ENCODE data around the gene HOXA6.

Gene HOXA6

GRCh38 chr7:27162561-27163287 is 15.2 kb upstream of the HOXA6 start:
- DNase-seq (ENCODE audit: low read depth, low spot score): no peak

DNA sequence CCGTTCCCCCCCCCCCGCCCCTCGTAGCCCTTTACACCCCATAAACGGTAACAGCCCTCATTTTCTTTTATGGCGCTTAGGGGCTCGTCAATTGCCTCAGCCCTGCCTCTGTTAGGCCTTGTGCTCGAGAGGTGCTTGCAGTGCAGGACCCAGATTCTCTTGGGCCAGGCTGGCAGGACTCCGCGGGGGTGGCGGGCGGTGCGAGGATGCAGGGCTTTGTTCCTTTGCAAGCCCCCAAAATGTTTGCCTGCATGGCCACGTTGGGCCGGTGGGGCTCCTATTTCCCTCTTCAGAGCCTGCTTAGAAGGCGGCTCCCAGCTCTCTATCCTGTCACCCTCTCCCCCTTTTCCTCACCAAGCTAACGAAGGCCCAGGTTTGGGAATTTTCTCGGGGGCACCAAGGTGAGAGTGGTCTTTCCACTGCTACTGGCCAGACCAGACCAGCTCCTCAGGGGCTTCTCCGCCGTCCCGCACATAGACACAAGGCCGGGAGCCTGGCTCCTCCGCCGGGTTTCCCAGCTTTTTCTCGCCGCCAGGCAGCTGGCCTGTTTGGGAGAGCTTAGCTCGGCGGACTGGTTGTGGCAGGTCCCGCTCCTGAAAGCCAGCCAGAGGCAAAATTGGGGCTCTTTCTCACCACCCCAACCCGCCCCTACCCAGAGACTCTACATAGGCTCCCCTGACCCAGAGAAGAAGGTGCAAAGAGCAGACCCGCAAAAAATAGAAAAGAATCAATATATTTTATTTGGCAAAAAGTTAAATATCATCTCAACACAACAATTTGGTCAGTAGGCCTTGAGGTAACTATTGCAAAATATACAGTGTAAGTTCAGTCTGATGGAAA is 14.4 kb upstream of the HOXA6 start:
- no peak for DNase-seq (ENCODE audit: low read depth, low spot score)

GRCh38 chr7:27161214-27161720 is 13.7 kb upstream of the HOXA6 start:
- no peak for DNase-seq (ENCODE audit: low read depth, low spot score)

GRCh38 chr7:27160546-27161213 is 13.1 kb upstream of the HOXA6 start:
- peak; percentile 87 for DNase-seq (ENCODE audit: low read depth, low spot score)

GRCh38 chr7:27160145-27160545 is 12.6 kb upstream of the HOXA6 start:
- no peak for DNase-seq (ENCODE audit: low read depth, low spot score)

- DNase-seq (ENCODE audit: low read depth, low spot score): no peak
These were observed 11.9 kb upstream of the HOXA6 start for GRCh38 chr7:27159266-27160144.

GRCh38 chr7:27158436-27159265 is 11.1 kb upstream of the HOXA6 start:
- no peak for DNase-seq (ENCODE audit: low read depth, low spot score)

DNA sequence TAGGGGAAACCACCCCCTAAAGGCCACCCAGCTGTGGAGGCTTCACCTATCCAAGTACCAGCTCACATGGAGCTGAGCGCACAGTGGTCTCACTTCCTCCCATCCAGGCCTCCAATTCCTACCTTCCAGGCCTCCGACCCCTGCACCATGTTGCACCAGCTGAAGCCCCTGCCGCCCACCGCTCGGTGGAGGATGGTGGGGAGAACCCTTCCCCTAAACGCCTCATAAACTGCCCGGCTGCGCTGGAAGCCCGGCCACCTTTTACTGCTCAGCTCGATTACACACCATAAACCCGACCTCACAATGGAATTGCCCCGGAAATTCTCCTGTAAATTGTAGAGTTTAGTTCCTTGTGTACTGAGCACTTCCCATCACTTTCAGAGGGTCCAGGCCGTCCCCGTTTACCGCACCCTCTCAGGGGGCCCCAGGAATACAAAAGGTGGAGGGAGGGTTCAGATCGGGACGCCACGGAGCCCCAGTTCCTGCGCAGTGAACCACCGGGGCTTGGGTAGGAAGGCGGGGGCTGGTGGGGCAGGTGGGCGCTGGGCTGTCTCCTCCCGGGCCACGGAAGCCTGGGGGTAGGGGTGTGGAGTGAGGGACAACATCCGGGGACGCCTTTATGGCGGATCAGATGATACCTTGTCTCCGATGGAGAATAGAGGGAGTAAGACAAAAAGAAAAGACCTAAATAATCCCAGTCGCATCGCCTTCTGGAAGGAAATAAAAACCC is 10.3 kb upstream of the HOXA6 start:
- DNase-seq (ENCODE audit: low read depth, low spot score): no peak

GRCh38 chr7:27156916-27157701 is 9.5 kb upstream of the HOXA6 start:
- no peak for DNase-seq (ENCODE audit: low read depth, low spot score)

DNA sequence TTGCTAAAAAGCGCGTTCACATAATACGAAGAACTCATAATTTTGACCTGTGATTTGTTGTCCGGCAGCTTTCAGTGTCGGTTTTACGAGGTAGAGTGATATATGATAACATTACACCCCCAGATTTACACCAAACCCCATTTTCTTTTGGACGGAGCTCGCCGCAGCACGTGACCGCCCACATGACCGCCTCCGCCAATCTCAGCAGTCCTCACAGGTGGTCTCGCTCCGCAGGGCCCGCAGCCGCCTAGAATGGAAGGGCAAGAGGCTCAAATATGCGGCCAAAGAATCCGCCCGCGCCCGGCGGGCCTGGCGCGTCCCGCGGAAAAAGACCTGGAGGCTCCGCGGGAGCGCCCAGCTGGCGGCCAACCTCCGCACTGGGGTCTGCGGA is 8.9 kb upstream of the HOXA6 start, which contains the start of gene HOXA7:
TSS of gene HOXA7 (minus strand) at position 168 of the 391 bp plus-strand sequence. CDS start at position 38, 130 bp downstream.
- DNase-seq (ENCODE audit: low read depth, low spot score): no peak

DNA sequence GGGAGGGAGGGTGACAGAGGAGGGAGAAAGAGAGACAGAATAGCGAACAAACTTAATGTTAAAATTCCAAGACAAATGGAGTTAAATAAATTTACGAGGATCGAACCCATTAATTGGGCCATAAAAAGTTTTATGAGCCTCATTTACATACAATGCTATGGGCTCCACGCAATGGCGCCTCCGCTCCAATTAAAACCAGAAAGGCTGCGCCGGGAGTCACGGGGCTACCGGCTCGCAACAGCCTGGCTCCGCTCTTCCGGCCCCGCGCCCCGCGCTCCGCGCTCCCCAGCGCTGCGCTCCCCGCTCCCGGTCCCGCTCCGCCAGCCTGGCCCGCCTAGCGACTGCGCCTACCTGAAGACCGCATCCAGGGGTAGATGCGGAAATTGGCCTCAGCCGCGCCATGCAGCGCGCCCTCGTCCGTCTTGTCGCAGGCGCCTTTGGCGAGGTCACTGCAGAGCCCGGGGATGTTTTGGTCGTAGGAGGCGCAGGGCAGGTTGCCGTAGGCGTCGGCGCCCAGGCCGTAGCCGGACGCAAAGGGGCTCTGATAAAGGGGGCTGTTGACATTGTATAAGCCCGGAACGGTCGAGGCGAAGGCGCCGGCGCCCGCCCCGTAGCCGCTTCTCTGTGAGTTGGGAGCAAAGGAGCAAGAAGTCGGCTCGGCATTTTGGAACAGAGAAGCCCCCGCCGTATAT is 8.4 kb upstream of the HOXA6 start:
- DNase-seq (ENCODE audit: low read depth, low spot score): no peak

DNA sequence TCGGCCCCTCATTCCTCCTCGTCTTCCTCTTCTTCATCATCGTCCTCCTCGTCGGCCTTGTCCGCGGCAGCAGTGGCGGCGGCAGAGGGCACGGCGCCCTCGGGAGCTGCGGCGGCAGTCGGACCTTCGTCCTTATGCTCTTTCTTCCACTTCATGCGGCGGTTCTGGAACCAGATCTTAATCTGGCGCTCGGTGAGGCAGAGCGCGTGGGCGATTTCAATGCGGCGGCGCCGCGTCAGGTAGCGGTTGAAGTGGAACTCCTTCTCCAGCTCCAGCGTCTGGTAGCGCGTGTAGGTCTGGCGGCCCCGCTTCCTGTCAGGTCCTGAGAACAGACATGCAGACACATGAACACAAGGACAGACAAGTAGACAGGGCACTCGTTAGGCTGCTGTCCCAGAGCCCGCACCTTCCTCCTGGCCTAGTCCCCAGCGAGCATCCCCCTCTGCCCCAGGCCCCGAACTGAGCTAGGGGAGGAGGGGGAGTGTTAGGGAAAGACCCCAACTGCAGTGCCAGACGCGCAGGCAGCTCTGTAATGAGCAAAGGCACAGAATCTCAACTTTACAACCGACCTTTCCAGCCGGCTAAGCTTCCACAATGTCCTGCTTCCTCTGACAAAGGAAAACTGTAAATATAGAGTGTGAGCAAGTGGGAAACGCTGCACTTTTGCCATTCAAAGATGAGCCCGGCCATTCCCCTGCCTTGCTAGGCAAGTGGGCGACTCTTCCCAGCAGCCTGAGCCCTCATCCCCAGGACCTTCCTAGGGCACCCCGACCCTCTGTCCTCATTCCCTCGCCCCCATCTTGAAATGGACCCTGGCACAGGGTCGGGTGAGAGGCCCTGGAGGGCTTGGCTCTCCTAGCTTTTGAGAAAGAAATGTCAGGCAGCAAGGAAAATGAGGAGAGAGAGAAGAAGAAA is 7.6 kb upstream of the HOXA6 start:
- no peak for DNase-seq (ENCODE audit: low read depth, low spot score)

DNA sequence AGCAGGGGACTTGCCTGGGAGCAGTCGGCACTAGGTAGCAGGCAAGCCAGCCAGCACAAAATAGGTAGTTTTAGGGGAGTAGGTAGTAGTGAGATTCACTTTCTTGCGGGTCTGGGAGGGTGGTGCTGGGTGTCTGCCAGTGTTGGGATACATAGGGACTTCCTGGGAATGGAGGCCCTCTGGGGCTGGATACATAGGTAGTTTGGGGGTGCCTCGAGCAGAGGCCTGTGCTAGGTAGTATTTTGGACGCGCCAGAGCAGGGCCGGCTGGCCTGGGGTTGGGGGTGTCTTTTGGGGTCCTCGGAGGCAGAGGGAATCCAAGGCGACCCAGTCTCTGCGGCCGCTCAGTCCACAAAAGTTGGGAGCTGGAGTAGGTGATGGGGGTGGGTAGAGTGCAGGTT is 6.8 kb upstream of the HOXA6 start:
- no peak for DNase-seq (ENCODE audit: low read depth, low spot score)

DNA sequence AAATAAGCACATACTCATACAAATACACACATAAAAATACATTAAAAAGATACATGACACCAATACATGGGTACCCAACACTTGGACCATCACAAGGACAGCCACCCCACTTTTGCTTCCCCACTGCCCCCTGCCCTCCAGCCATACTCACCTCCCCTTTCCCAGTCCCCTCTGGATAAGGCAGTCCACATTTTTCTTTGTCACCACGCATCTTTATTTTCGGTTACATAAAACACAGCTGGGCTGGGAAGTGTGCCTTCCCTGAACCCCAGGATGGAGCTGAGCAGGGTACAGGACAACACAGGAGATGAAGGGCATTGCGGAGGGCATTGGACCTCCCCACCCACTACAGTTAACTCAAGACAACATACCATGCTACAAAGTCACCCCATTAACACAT is 6.0 kb upstream of the HOXA6 start:
- DNase-seq (ENCODE audit: low read depth, low spot score): no peak

- no peak for DNase-seq (ENCODE audit: low read depth, low spot score)
These were observed 5.4 kb upstream of the HOXA6 start for GRCh38 chr7:27152816-27153442.

- no peak for DNase-seq (ENCODE audit: low read depth, low spot score)
These were observed 4.6 kb upstream of the HOXA6 start, which contains the start of gene HOXA3 for GRCh38 chr7:27151931-27152815. Gene HOXA3 (minus strand): TSS chr7:27152583. CDS start chr7:27110640, 41,943 bp downstream.
